Measurements from ENCODE around the gene CORO6. TPM values are rescaled to one million over a fixed set of nuclear protein-coding genes. Genes with fewer than 3 reads are reported as not detected.

Gene CORO6
- total and polyA plus RNA-seq, 2 of the 13 experiments (the other 11 are each of a cell fraction or from before 2014, with no cell fraction given) = 0.42 to 0.82 TPM

GRCh38 chr17:29579866-29580771 is 42.6 kb downstream of the CORO6 start (continued):
- TF ChIP-seq ZNF580 (CRISPR knock-in tag; IDR thresholded peaks at IDR 0.05; ENCODE audit: borderline replicate concordance, low read depth) (peak; percentile 61; the same call in 1 of the 2 replicates), MAZ (IDR thresholded peaks at IDR 0.05; ENCODE audit: borderline replicate concordance, low read depth, low read length) (peak; percentile 27; the same call in 1 of the 2 replicates), MAZ (CRISPR knock-in tag; IDR thresholded peaks at IDR 0.05; ENCODE audit: low read depth) (0 out of 2 replicates have a peak, but pooled peaks have one; percentile 28), MAX (IDR thresholded peaks at IDR 0.05) (peak; percentile 63), ATAD3A (CRISPR knock-in tag; IDR thresholded peaks at IDR 0.05) (no peak), ZIK1 (CRISPR knock-in tag; IDR thresholded peaks at IDR 0.05; ENCODE audit: borderline replicate concordance, low read depth) (no peak), RXRA (CRISPR knock-in tag; IDR thresholded peaks at IDR 0.05) (peak; percentile 53; the same call in 1 of the 2 replicates), GATAD2A (CRISPR knock-in tag; IDR thresholded peaks at IDR 0.05) (peak; percentile 53; the same call in 1 of the 2 replicates), IRF2 (CRISPR knock-in tag; IDR thresholded peaks at IDR 0.05) (peak; percentile 70; the same call in 1 of the 2 replicates), HOXA9 (CRISPR knock-in tag; IDR thresholded peaks at IDR 0.05; ENCODE audit: borderline replicate concordance) (no peak), TSC22D2 (CRISPR knock-in tag; IDR thresholded peaks at IDR 0.05; ENCODE audit: borderline replicate concordance) (peak; percentile 45; the same call in 1 of the 2 replicates), MEIS2 (CRISPR knock-in tag; IDR thresholded peaks at IDR 0.05) (0 out of 2 replicates have a peak, but pooled peaks have one; percentile 47), ZNF484 (CRISPR knock-in tag; IDR thresholded peaks at IDR 0.05; ENCODE audit: borderline replicate concordance, low read depth) (no peak), ZZZ3 (CRISPR knock-in tag; IDR thresholded peaks at IDR 0.05; ENCODE audit: borderline replicate concordance) (no peak), MZF1 (CRISPR knock-in tag; IDR thresholded peaks at IDR 0.05; ENCODE audit: borderline replicate concordance) (0 out of 2 replicates have a peak, but pooled peaks have one; percentile 60), ASH2L (IDR thresholded peaks at IDR 0.05; ENCODE audit: insufficient read length, low read depth, low read length) (no peak), FOSL2 (CRISPR knock-in tag; IDR thresholded peaks at IDR 0.05) (peak; percentile 43), CEBPB (IDR thresholded peaks at IDR 0.05; ENCODE audit: borderline replicate concordance, low read depth, low read length) (no peak), ZFY (CRISPR knock-in tag; IDR thresholded peaks at IDR 0.05) (no peak; the same call in 1 of the 2 replicates), SMAD3 (CRISPR knock-in tag; IDR thresholded peaks at IDR 0.05) (no peak), SP2 (CRISPR knock-in tag; IDR thresholded peaks at IDR 0.05) (no peak), TEAD3 (CRISPR knock-in tag; optimal IDR thresholded peaks at IDR 0.05; ENCODE audit: borderline replicate concordance) (peak; percentile 70), IRF1 (CRISPR knock-in tag; IDR thresholded peaks at IDR 0.05; ENCODE audit: low read depth) (no peak), ZBTB34 (CRISPR knock-in tag; IDR thresholded peaks at IDR 0.05) (no peak), ZNF337 (CRISPR knock-in tag; IDR thresholded peaks at IDR 0.05; ENCODE audit: borderline replicate concordance, low read depth) (no peak), TBX3 (IDR thresholded peaks at IDR 0.05; ENCODE audit: borderline replicate concordance) (no peak), ZNF761 (CRISPR knock-in tag; conservative IDR thresholded peaks at IDR 0.05) (no peak), ONECUT2 (CRISPR knock-in tag; IDR thresholded peaks at IDR 0.05) (no peak), NFKB2 (CRISPR knock-in tag; IDR thresholded peaks at IDR 0.05; ENCODE audit: borderline replicate concordance) (0 out of 2 replicates have a peak, but pooled peaks have one; percentile 13)
